ENCODE measurements around the gene TMTC2.

Gene TMTC2

GRCh38 chr12:82896277-82896676 lies 209.6 kb downstream of the TMTC2 start:
- DNase-seq: no peak

- no peak for DNase-seq
These were observed 210.3 kb downstream of the TMTC2 start for GRCh38 chr12:82896979-82897378.

GRCh38 chr12:82898441-82898840 lies 211.7 kb downstream of the TMTC2 start:
- DNase-seq: no peak

- no peak for DNase-seq
These were observed 217.6 kb downstream of the TMTC2 start for GRCh38 chr12:82904219-82904790.

GRCh38 chr12:82910246-82910893 lies 223.7 kb downstream of the TMTC2 start:
- DNase-seq: no peak

GRCh38 chr12:82912406-82912805 lies 225.7 kb downstream of the TMTC2 start:
- DNase-seq: no peak

GRCh38 chr12:82919388-82920054 lies 232.8 kb downstream of the TMTC2 start:
- no peak for DNase-seq

GRCh38 chr12:82923935-82924334 lies 237.2 kb downstream of the TMTC2 start:
- DNase-seq: no peak

- no peak for DNase-seq
These were observed 239.9 kb downstream of the TMTC2 start for GRCh38 chr12:82926630-82927029.

- no peak for DNase-seq
These were observed 243.6 kb downstream of the TMTC2 start for GRCh38 chr12:82930301-82930700.

- no peak for DNase-seq
These were observed 244.8 kb downstream of the TMTC2 start for GRCh38 chr12:82931349-82932116.

GRCh38 chr12:82937151-82937550 lies 250.4 kb downstream of the TMTC2 start:
- DNase-seq: no peak

GRCh38 chr12:82942521-82942920 lies 255.8 kb downstream of the TMTC2 start:
- no peak for DNase-seq

GRCh38 chr12:82942991-82943401 lies 256.3 kb downstream of the TMTC2 start:
- DNase-seq: no peak

- no peak for DNase-seq
These were observed 261.8 kb downstream of the TMTC2 start for GRCh38 chr12:82948491-82948890.

- DNase-seq: no peak
These were observed 263.6 kb downstream of the TMTC2 start for GRCh38 chr12:82950356-82950755.

- no peak for DNase-seq
These were observed 266.2 kb downstream of the TMTC2 start for GRCh38 chr12:82952946-82953345.

- DNase-seq: no peak
These were observed 266.7 kb downstream of the TMTC2 start for GRCh38 chr12:82953397-82953796.

GRCh38 chr12:82954064-82954463 lies 267.4 kb downstream of the TMTC2 start:
- DNase-seq: no peak

- no peak for DNase-seq
These were observed 267.9 kb downstream of the TMTC2 start for GRCh38 chr12:82954572-82954971.

- DNase-seq: no peak
These were observed 268.3 kb downstream of the TMTC2 start for GRCh38 chr12:82955043-82955442.

GRCh38 chr12:82958966-82959365 lies 272.3 kb downstream of the TMTC2 start:
- no peak for DNase-seq

- DNase-seq: no peak
These were observed 273.1 kb downstream of the TMTC2 start for GRCh38 chr12:82959821-82960220.

GRCh38 chr12:82961835-82962234 lies 275.1 kb downstream of the TMTC2 start:
- DNase-seq: no peak
